Neural cell (in vitro differentiated cells): ENCODE measurements around the gene CCDC9. TPM values are rescaled to one million over a fixed set of nuclear protein-coding genes. Genes with fewer than 3 reads are reported as not detected.
A peak's percentile ranks its signal among the peaks of the same experiment; 100 is the strongest.

ENCODE experiments used
- H2AFZ ChIP-seq: fragments of 200-600, 300-800 bp; sonication (generic), shearing (Covaris generic); 2 replicates; pipeline ENCODE4 v1.6.0; 2014; ENCODE audit warnings: low read depth, mild to moderate bottlenecking, antibody characterized with exemption, low read length, moderate library complexity
- H3F3A ChIP-seq: fragments of 200-600 bp; shearing (Covaris generic); 2 replicates; pipeline ENCODE4 v1.6.1; 2016; ENCODE audit warnings: mild to moderate bottlenecking, moderate library complexity, mixed read lengths, antibody characterized with exemption, low read length; ENCODE audit not compliant: insufficient read depth, poor library complexity, severe bottlenecking
- H3K27ac ChIP-seq: fragments of 200-600, 300-800 bp; sonication (generic), shearing (Covaris generic); 2 replicates; pipeline ENCODE4 v1.5.1; 2014; ENCODE audit warnings: mild to moderate bottlenecking, low read length, moderate library complexity
- H3K27me3 ChIP-seq: fragments of 300-800, 200-600 bp; sonication (generic), shearing (Covaris generic); 2 replicates; pipeline ENCODE4 v1.6.0; 2014; ENCODE audit warnings: mild to moderate bottlenecking, low read depth, low read length, moderate library complexity; ENCODE audit not compliant: insufficient read depth
- H3K36me3 ChIP-seq: fragments of 300-800, 200-600 bp; sonication (generic), shearing (Covaris generic); 2 replicates; pipeline ENCODE4 v1.5.1; 2014; ENCODE audit warnings: mild to moderate bottlenecking, antibody characterized with exemption, low read length, moderate library complexity; ENCODE audit not compliant: insufficient read depth
- H3K4me2 ChIP-seq: fragments of 300-800, 200-600 bp; sonication (generic), shearing (Covaris generic); 2 replicates; pipeline ENCODE4 v1.6.0; 2014; ENCODE audit warnings: mild to moderate bottlenecking, low read length
- H3K4me3 ChIP-seq: fragments of 300-800, 200-600 bp; sonication (generic), shearing (Covaris generic); 2 replicates; pipeline ENCODE4 v1.5.1; 2014; ENCODE audit warnings: mild to moderate bottlenecking, low read length, moderate library complexity
- H3K79me2 ChIP-seq: fragments of 200-600 bp; shearing (Covaris generic); replicated peaks from 2 replicates; pipeline ENCODE4 v1.6.0; 2014; ENCODE audit warnings: mild to moderate bottlenecking, low read length, moderate library complexity; ENCODE audit not compliant: insufficient read depth
- H3K9ac ChIP-seq: fragments of 300-800, 200-600 bp; sonication (generic), shearing (Covaris generic); 2 replicates; pipeline ENCODE4 v1.6.1; 2016; ENCODE audit warnings: mild to moderate bottlenecking, low read length, mixed read lengths
- H3K9me2 ChIP-seq: fragments of 200-600 bp; shearing (Covaris generic); 2 replicates; pipeline ENCODE4 v1.6.1; 2016; ENCODE audit warnings: mild to moderate bottlenecking, low read length, mixed read lengths; ENCODE audit not compliant: insufficient read depth
- H3K9me3 ChIP-seq: fragments of 200-600, 300-800 bp; sonication (generic), shearing (Covaris generic); 2 replicates; pipeline ENCODE4 v1.6.1; 2016; ENCODE audit warnings: mild to moderate bottlenecking, mixed run types, low read length, moderate library complexity, mixed read lengths
- H4K20me1 ChIP-seq: fragments of 200-600 bp; shearing (Covaris generic); 2 replicates; pipeline ENCODE4 v1.6.1; 2016; ENCODE audit warnings: mild to moderate bottlenecking, mixed run types; ENCODE audit not compliant: insufficient read depth
- CTCF ChIP-seq: fragments of 450-650 bp; IDR thresholded peaks from 2 replicates; pipeline ENCODE4 v1.5.1; 2014; ENCODE audit warnings: antibody characterized with exemption, mild to moderate bottlenecking, moderate library complexity; ENCODE audit not compliant: poor library complexity, severe bottlenecking
- EP300 ChIP-seq: fragments of 450-650 bp; conservative IDR thresholded peaks from 2 replicates; pipeline ENCODE4 v1.6.1; 2014; ENCODE audit warnings: antibody characterized with exemption, mild to moderate bottlenecking, moderate library complexity; ENCODE audit not compliant: poor library complexity, severe bottlenecking
- EZH2 ChIP-seq: fragments of 200-600, 300-800 bp; shearing (Covaris generic), sonication (generic); IDR thresholded peaks from 2 replicates; pipeline ENCODE4 v1.6.1; 2014; ENCODE audit warnings: antibody characterized with exemption, low read length, borderline replicate concordance, mild to moderate bottlenecking; ENCODE audit not compliant: insufficient read depth, poor library complexity, severe bottlenecking
- MXI1 ChIP-seq: fragments of 450-650 bp; conservative IDR thresholded peaks from 2 replicates; pipeline ENCODE4 v1.6.1; 2014; ENCODE audit warnings: antibody characterized with exemption, mild to moderate bottlenecking; ENCODE audit not compliant: poor library complexity, severe bottlenecking
- POLR2AphosphoS5 ChIP-seq: IDR thresholded peaks from 2 replicates; pipeline ENCODE4 v1.6.1; 2012
- RAD21 ChIP-seq: fragments of 450-650 bp; conservative IDR thresholded peaks from 2 replicates; pipeline ENCODE4 v1.6.1; 2014; ENCODE audit warnings: antibody characterized with exemption, mild to moderate bottlenecking, moderate library complexity
- REST ChIP-seq: IDR thresholded peaks from 2 replicates; pipeline ENCODE4 v1.6.1; 2012; ENCODE audit warnings: borderline replicate concordance
- SMC3 ChIP-seq: fragments of 450-650 bp; conservative IDR thresholded peaks from 2 replicates; pipeline ENCODE4 v1.6.1; 2014; ENCODE audit warnings: antibody characterized with exemption, mild to moderate bottlenecking, moderate library complexity; ENCODE audit not compliant: poor library complexity
- TAF1 ChIP-seq: IDR thresholded peaks from 2 replicates; pipeline ENCODE4 v1.6.1; 2012; ENCODE audit warnings: low read depth
- polyA plus RNA-seq: library from polyadenylated mRNA; depleted of rRNA; stranded (reverse); fragments of >200 nt; gene quantifications from 2 replicates; pipeline ENCODE4 v1.2.3, GENCODE V29; 2014

Gene CCDC9
- polyA plus RNA-seq, 1 donor from 2014 or later, result 2.1 TPM

- Histone ChIP-seq H3K79me2 (no peaks in the 10 kb centered on the region), H2AFZ (no peak overlapping the region), H3K27ac (peak overlapping the region; percentile 55)
Observed at GRCh38 chr19:47228168-47228936, 28.0 kb upstream of the CCDC9 start.

More at GRCh38 chr19:47228168-47228936, 28.0 kb upstream of the CCDC9 start:
- peak overlapping the region; percentile 84 for H3K9ac ChIP-seq
- H3K9me2 ChIP-seq, result no peaks in the 10 kb centered on the region
- H3K27me3 ChIP-seq, result no peaks in the 10 kb centered on the region
- H3K36me3 ChIP-seq, result no peaks in the 10 kb centered on the region
- peak overlapping the region; percentile 50 for H3K4me2 ChIP-seq
- H3K4me3 ChIP-seq, result peak overlapping the region; percentile 92
- no peaks in the 10 kb centered on the region for H3F3A ChIP-seq
- TF ChIP-seq EP300 (no peak), MXI1 (no peak), SMC3 (no peak), EZH2 (no peak), REST (no peak), CTCF (no peak), RAD21 (no peak), TAF1 (no peak), POLR2AphosphoS5 (no peak)
- no peaks in the 10 kb centered on the region for H3K9me3 ChIP-seq
- no peaks in the 10 kb centered on the region for H4K20me1 ChIP-seq
